ENCODE data around the gene TLR10. TPM values are rescaled to one million over a fixed set of nuclear protein-coding genes. Genes with fewer than 3 reads are reported as not detected.
"Not testable (repeated sequence)": the region's sequence is repeated elsewhere in the genome, so short reads cannot be mapped to it uniquely, and the experiment has no call there.

TLR10 gene
- total and polyA plus RNA-seq, 8 donors, result 0.15 to 1.1 (median 0.66) TPM; not detected in 4

DNA sequence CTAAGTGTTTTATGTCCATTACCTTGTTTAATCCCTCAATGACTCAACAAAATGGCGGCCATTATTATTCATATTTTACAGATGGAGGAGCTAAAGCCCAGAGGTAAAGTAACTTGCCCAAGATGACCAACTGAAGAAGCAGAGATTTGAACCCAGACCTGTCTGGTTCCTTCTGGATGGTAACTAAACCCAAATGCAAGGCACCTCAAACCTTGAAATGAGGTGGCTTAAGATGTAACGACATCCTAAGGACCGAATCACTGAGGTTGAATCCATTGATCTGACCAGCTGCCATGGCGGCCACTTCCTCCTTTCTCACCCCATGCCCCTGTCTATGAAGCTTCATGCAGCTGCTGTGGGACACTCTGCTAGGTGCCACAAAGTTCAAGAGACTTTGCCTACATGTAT is 932 bp downstream of the TLR10 start:
- no peak for TF ChIP-seq POLR2AphosphoS5 (IDR thresholded peaks at IDR 0.05)
- TF ChIP-seq, protein P1, sequence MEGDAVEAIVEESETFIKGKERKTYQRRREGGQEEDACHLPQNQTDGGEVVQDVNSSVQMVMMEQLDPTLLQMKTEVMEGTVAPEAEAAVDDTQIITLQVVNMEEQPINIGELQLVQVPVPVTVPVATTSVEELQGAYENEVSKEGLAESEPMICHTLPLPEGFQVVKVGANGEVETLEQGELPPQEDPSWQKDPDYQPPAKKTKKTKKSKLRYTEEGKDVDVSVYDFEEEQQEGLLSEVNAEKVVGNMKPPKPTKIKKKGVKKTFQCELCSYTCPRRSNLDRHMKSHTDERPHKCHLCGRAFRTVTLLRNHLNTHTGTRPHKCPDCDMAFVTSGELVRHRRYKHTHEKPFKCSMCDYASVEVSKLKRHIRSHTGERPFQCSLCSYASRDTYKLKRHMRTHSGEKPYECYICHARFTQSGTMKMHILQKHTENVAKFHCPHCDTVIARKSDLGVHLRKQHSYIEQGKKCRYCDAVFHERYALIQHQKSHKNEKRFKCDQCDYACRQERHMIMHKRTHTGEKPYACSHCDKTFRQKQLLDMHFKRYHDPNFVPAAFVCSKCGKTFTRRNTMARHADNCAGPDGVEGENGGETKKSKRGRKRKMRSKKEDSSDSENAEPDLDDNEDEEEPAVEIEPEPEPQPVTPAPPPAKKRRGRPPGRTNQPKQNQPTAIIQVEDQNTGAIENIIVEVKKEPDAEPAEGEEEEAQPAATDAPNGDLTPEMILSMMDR (IDR thresholded peaks at IDR 0.05), result no peak
- no peak for TF ChIP-seq EP300 (IDR thresholded peaks at IDR 0.05)
- TF ChIP-seq POLR2A (IDR thresholded peaks at IDR 0.05), result no peak
- no peaks in the 10 kb centered on the region for H3K27me3 ChIP-seq
- 88 to 97% (median 92%) methylated on average over 4 of the region's 4 CpGs for WGBS, 5 donors
- peaks cover 0 to 5% (median 0%) of the 10 kb centered on the region in 4 donors for H3K4me1 ChIP-seq
- intact Hi-C loops (cut with DNase I; ENCODE audit: low total_unique reads), result no loop called here
- DNase-seq, result no peak
- H3K27ac ChIP-seq, result no peak overlapping the region
- no peaks in the 10 kb centered on the region for H3K9me3 ChIP-seq
- no peaks in the 10 kb centered on the region for H3K36me3 ChIP-seq
- no peak overlapping the region for H3K4me3 ChIP-seq

DNA sequence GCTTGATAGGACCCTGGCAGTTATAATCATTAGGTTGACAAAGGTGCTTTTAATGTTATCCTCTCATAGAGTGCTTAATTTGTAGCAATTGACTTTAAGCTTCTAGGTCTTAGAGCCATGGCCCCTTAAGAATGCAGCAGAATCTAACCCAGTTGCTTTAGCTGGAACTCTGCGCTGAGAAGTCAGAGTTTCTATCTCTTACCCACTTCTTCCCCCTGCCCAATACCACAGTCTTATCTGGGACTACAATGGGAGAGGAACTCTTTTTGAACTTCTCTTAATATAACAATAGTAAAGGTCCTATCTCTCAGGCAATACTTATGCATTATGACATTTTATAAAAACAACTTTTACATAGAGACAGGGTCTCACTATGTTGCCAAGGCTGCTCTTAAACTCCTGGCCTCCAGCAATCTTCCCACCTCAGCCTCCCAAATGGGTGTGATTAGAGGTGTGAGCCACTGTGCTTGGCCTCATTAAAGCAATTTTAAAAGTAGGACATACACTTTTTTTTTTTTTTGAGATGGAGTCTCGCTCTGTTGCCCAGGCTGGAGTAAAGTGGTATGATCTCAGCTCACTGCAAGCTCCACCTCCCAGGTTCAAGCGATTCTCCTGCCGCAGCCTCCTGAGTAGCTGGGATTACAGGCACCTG is 1.8 kb downstream of the TLR10 start:
- Histone ChIP-seq H3K27ac (no peak overlapping the region), H3K4me1 (peaks cover 0 to 5% (median 0%) of the 10 kb centered on the region in 4 donors), H3K9me3 (no peaks in the 10 kb centered on the region), H3K36me3 (no peaks in the 10 kb centered on the region), H3K4me3 (no peak overlapping the region), H3K27me3 (no peaks in the 10 kb centered on the region)
- DNase-seq, result no peak
- TF ChIP-seq POLR2AphosphoS5 (IDR thresholded peaks at IDR 0.05) (no peak), POLR2A (IDR thresholded peaks at IDR 0.05) (no peak), EP300 (IDR thresholded peaks at IDR 0.05) (no peak)
- TF ChIP-seq, protein P1 (IDR thresholded peaks at IDR 0.05), result no peak
- WGBS, 5 donors, result 83 to 96% (median 93%) methylated on average over 4 of the region's 4 CpGs
- intact Hi-C loops (cut with DNase I; ENCODE audit: low total_unique reads), result no loop called here

DNA sequence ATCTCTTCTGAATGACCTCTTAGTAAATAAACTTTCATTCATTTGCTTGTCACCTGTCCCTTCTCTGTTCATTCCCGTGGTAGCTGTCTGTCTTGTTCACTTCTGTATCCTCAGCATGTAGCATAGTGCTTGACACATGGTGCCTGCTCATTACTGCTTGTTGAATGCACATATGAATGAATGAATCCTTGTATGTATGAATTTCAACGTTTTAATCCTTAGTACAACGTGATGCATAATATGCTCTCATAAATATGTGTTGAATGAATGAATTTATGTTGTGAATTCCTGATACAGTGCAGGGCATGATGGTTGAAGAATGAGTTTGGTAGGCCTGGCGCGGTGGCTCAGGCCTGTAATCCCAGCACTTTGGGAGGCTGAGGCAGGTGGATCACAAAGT is 3.0 kb downstream of the TLR10 start:
- Histone ChIP-seq H3K36me3 (no peaks in the 10 kb centered on the region), H3K9me3 (no peaks in the 10 kb centered on the region), H3K4me1 (peaks cover 0 to 5% (median 0%) of the 10 kb centered on the region in 4 donors), H3K4me3 (no peak overlapping the region), H3K27ac (no peak overlapping the region), H3K27me3 (no peaks in the 10 kb centered on the region)
- intact Hi-C loops (cut with DNase I; ENCODE audit: low total_unique reads), result no loop called here
- WGBS, 5 donors, result 81 to 85% (median 84%) methylated on average over 5 of the region's 5 CpGs
- no peak for DNase-seq
- TF ChIP-seq EP300 (IDR thresholded peaks at IDR 0.05) (no peak), POLR2A (IDR thresholded peaks at IDR 0.05) (no peak), POLR2AphosphoS5 (IDR thresholded peaks at IDR 0.05) (no peak)
- TF ChIP-seq, protein P1 (IDR thresholded peaks at IDR 0.05), result no peak

DNA sequence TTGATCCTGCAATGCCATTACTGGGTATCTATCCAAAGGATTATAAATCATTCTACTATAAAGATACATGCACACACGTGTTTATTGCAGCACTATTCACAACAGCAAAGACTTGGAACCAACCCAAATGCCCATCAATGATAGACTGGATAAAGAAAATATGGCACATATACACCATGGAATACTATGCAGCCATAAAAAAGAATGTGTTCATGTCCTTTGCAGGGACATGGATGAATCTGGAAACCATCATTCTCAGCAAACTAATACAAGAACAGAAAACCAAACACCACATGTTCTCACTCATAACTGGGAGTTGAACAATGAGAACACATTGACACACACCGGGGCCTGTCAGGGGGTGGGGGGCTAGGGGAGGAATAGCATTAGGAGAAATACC is 4.9 kb downstream of the TLR10 start:
- H3K9me3 ChIP-seq; H3K27me3 ChIP-seq; H3K4me1 ChIP-seq; H3K36me3 ChIP-seq; H3K27ac ChIP-seq; DNase-seq; intact Hi-C loops (cut with DNase I; ENCODE audit: low total_unique reads); H3K4me3 ChIP-seq: not testable (repeated sequence)
- WGBS, 5 donors, result 84 to 91% (median 88%) methylated on average over 2 of the region's 2 CpGs

DNA sequence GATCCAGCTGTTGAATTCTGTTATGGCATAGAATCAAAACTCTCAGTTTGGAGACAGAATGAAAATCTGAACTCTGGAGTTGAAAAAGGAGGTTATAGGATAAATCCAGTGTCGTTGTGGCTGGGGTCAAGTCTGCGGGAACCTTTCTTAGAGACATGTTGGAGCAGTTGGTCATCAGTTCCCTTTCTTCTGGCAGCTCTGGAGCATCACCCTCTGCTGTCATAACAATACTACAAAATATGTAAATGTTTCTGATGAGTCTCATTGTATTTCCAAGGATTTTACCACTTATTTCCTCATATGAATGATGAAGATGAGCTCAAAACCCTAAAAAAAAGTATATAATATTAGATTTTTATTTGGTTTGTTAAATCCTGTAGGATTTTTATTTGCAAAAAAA is 7.5 kb downstream of the TLR10 start:
- H3K27me3 ChIP-seq, result no peaks in the 10 kb centered on the region
- no peak overlapping the region for H3K27ac ChIP-seq
- 85 to 92% (median 87%) methylated on average over 2 of the region's 2 CpGs for WGBS, 5 donors
- no peak for DNase-seq
- no peaks in the 10 kb centered on the region for H3K36me3 ChIP-seq
- H3K4me3 ChIP-seq, result no peak overlapping the region
- intact Hi-C loops (cut with DNase I; ENCODE audit: low total_unique reads), result no loop called here
- TF ChIP-seq, protein P1 (IDR thresholded peaks at IDR 0.05), result no peak
- TF ChIP-seq POLR2AphosphoS5 (IDR thresholded peaks at IDR 0.05) (no peak), POLR2A (IDR thresholded peaks at IDR 0.05) (no peak), EP300 (IDR thresholded peaks at IDR 0.05) (no peak)
- no peaks in the 10 kb centered on the region for H3K9me3 ChIP-seq
- no peaks in the 10 kb centered on the region for H3K4me1 ChIP-seq
